ENCODE data around the gene TTI1.

Gene TTI1

GRCh38 chr20:37938954-37939353, 94.3 kb downstream of the TTI1 start:
- Mint-ChIP-seq H3K27ac (no peak overlapping the region), H3K27me3 (no peaks in the 10 kb centered on the region), H3K4me1 (ENCODE audit: low read depth) (no peaks in the 10 kb centered on the region)

GRCh38 chr20:37938181-37938750, 95.0 kb downstream of the TTI1 start:
- H3K4me1 Mint-ChIP-seq (ENCODE audit: low read depth) = no peaks in the 10 kb centered on the region
- no peak overlapping the region for H3K27ac Mint-ChIP-seq
- H3K27me3 Mint-ChIP-seq = no peaks in the 10 kb centered on the region
- no peaks in the 10 kb centered on the region for H3K36me3 Mint-ChIP-seq
- H3K9me3 Mint-ChIP-seq (ENCODE audit: low read depth) = no peaks in the 10 kb centered on the region
- H3K4me3 Mint-ChIP-seq = no peak overlapping the region

More at GRCh38 chr20:37938954-37939353, 94.3 kb downstream of the TTI1 start:
- Mint-ChIP-seq H3K4me3 (no peak overlapping the region), H3K9me3 (ENCODE audit: low read depth) (no peaks in the 10 kb centered on the region), H3K36me3 (no peaks in the 10 kb centered on the region)

DNA sequence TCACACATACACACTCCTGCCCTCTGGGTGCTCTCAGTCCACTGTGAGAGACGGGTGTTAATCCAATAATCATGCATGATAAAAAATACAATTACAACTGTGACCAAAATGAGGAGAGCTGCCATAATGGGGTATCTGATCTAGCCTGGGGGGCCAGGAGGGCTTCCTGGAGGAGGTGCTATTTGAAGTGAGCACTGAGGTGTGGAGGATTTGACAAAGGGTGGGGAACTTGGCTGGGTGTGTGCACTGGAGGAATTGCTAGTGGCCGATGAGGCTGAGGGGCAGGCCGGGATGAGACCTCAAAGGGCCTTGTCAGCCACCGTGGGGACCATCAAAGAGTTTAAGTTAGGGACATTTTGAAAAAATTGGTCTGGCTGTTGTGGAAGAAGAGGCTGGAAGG, 95.6 kb downstream of the TTI1 start:
- Mint-ChIP-seq H3K36me3 (no peaks in the 10 kb centered on the region), H3K4me1 (ENCODE audit: low read depth) (no peaks in the 10 kb centered on the region), H3K4me3 (no peak overlapping the region), H3K27ac (no peak overlapping the region), H3K9me3 (ENCODE audit: low read depth) (no peaks in the 10 kb centered on the region), H3K27me3 (no peaks in the 10 kb centered on the region)

DNA sequence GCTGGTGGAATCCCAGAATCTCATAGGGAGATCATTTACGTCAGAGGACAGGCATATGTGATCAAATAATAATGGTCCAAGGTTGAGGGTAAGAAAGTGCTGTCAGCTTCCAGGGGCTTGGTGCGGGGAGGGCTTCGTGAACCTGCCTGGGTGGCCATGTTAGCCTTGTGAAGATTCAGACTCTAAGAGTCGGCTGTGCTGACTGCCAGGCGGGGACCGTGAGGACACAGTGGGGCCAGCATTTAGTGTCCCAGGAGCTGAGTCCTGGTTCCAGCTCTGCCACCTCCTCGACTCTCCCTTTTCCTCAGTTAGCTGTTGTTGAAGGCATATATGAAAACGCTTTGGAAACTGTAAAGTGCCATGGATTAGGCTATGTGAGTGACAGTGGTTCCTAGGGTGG, 96.8 kb downstream of the TTI1 start:
- no peak overlapping the region for H3K27ac Mint-ChIP-seq
- H3K9me3 Mint-ChIP-seq (ENCODE audit: low read depth) = no peaks in the 10 kb centered on the region
- H3K4me1 Mint-ChIP-seq (ENCODE audit: low read depth) = no peaks in the 10 kb centered on the region
- no peaks in the 10 kb centered on the region for H3K36me3 Mint-ChIP-seq
- H3K27me3 Mint-ChIP-seq = no peaks in the 10 kb centered on the region
- H3K4me3 Mint-ChIP-seq = no peak overlapping the region

DNA sequence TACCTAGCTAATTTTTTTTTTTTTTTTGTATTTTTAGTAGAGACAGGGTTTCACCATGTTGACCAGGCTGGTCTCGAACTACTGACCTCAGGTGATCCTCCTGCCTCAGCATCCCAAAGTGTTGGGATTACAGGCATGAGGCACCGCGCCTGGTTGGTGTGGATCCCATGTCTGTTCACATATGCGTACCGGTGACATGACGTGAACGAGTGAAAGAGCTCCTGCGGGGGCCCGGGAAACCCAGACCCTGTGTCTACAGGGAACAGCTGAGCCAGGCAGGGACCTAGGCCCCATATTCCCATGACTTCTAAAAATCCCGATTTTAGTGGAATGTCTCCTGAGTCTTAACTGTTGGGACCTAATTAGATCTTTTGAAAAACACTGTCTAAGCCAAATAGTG, 97.2 kb downstream of the TTI1 start:
- H3K9me3 Mint-ChIP-seq (ENCODE audit: low read depth) = no peaks in the 10 kb centered on the region
- H3K27me3 Mint-ChIP-seq = no peaks in the 10 kb centered on the region
- no peaks in the 10 kb centered on the region for H3K4me1 Mint-ChIP-seq (ENCODE audit: low read depth)
- no peak overlapping the region for H3K27ac Mint-ChIP-seq
- no peaks in the 10 kb centered on the region for H3K36me3 Mint-ChIP-seq
- no peak overlapping the region for H3K4me3 Mint-ChIP-seq

- no peaks in the 10 kb centered on the region for H3K4me1 Mint-ChIP-seq (ENCODE audit: low read depth)
- H3K27me3 Mint-ChIP-seq = no peaks in the 10 kb centered on the region
- H3K27ac Mint-ChIP-seq = no peak overlapping the region
- H3K9me3 Mint-ChIP-seq (ENCODE audit: low read depth) = no peaks in the 10 kb centered on the region
- no peaks in the 10 kb centered on the region for H3K36me3 Mint-ChIP-seq
- no peak overlapping the region for H3K4me3 Mint-ChIP-seq
These were observed 97.8 kb downstream of the TTI1 start for GRCh38 chr20:37935435-37935834.

DNA sequence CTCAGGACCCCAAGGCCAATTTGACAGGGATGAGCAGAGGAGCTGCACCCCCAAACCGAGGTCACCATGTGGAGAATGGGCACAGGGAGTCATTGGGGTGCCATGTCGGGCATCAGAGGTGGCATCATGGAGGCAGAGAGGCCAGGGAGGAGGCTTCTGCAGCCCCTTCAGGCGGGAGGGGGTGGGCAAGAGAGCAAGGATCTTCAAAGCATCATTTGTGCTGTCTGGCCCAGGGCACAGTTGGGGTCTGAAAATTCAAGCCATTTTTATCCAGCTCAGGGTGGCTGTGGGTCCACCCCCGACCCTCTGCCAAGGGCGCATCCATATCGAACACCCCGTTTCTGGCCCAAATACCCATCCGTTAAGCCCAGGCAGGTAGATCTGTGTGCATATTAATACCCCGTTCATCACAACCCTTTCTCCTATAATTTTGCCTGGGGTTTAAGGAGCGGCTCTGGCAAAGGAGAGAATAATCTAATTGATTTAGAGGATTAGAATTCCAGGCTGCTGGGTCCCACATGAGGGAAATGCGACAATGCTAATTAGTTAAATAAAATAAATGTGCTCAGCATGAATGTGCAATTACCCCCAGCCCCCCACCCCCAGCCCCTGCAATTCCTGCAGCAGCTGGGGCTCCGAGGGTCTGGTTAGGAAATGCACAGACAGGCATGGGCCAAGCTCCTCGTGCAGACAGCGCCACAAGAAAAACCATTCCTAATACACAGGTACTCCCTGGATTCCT, 98.5 kb downstream of the TTI1 start:
- H3K4me1 Mint-ChIP-seq (ENCODE audit: low read depth) = no peaks in the 10 kb centered on the region
- no peaks in the 10 kb centered on the region for H3K27me3 Mint-ChIP-seq
- no peaks in the 10 kb centered on the region for H3K36me3 Mint-ChIP-seq
- no peak overlapping the region for H3K4me3 Mint-ChIP-seq
- no peak overlapping the region for H3K27ac Mint-ChIP-seq
- no peaks in the 10 kb centered on the region for H3K9me3 Mint-ChIP-seq (ENCODE audit: low read depth)

DNA sequence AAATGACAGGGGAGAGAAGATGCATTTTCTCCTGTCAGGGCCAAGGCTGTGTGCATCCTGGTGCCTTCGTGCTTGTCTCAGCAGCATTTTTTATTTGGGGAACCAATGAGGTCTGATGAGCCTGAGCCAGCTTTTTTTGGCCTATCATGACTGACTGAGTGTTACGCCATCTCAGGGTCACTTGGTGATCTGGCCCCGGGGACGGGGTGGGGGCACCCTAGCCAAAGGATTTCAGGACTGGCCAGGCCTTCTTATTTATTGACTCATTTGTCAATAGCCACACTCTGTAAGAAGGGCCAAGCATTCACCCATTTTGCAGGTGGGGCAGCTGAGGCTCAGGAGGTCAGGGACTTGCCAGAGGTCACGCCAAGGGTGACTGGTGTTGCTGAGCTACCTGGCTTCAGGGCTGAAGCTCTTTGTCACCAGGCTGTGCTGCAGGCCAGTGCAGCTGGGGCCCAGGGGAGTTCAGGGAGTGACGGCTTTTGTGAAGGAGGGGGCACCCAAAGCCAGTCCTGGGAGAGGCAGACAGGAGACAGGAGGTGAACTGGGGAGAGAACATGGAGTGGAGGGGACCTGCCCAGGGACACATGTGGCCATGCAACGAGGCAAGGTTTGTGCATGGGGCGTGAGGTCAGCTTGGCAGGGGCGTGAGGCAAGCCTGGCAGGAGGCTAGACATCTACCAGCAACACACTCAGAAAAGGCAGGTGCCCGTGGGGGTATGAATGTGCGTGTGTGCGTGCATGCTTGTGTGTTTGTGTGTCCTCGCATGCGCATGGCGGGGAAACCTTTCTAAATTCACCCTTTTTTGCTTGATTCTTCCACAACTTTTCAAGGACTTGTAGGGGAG, 99.2 kb downstream of the TTI1 start:
- H3K27me3 Mint-ChIP-seq = peaks cover 3% of the 10 kb centered on the region
- H3K4me1 Mint-ChIP-seq (ENCODE audit: low read depth) = no peaks in the 10 kb centered on the region
- H3K27ac Mint-ChIP-seq = no peak overlapping the region
- no peak overlapping the region for H3K4me3 Mint-ChIP-seq
- H3K9me3 Mint-ChIP-seq (ENCODE audit: low read depth) = no peaks in the 10 kb centered on the region
- no peaks in the 10 kb centered on the region for H3K36me3 Mint-ChIP-seq

All from activated naive CD8-positive, alpha-beta T cell (primary cell).